Stimulated activated CD8-positive, alpha-beta memory T cell treated with anti-CD3 and anti-CD28 coated beads, Interleukin-12 subunit alpha, Interleukin-12 subunit beta, amount 100 ng/mL, for 1 hour (primary cell): ENCODE data around the gene DNAI4.
"Not testable (repeated sequence)": the region's sequence is repeated elsewhere in the genome, so short reads cannot be mapped to it uniquely, and the experiment has no call there.

Source experiments
- DNase-seq: peaks from one replicate; pipeline ENCODE4 v3.0.0-alpha.2; 2020; ENCODE audit warnings: low read depth

Gene DNAI4, protein sequence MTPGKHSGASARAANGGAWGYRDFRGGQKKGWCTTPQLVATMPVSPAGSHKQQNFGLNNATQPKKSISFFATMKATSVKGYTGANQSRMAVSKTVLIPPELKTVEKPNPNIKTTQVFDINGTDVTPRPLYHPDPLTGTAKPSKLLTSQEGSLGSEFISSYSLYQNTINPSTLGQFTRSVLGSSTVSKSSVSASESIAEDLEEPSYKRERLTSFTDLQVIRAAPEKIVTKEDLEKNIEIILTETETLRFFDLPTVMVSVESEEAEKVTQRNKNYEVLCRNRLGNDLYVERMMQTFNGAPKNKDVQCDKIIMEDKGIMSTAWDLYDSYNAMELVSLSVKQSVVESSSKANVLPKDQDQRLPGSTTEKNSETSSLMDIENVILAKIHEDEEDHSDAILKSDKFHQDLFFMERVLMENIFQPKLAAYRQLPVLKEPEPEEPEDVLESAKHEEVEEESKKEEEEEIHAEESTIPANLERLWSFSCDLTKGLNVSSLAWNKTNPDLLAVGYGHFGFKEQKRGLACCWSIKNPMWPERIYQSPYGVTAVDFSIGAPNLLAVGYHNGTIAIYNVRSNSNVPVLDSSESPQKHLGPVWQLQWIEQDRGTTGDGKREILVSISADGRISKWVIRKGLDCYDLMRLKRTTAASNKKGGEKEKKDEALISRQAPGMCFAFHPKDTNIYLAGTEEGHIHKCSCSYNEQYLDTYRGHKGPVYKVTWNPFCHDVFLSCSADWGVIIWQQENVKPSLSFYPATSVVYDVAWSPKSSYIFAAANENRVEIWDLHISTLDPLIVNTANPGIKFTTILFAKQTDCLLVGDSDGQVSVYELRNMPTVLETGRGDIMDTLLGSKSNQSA

GRCh38 chr1:66924756-66925557 lies at the start of gene DNAI4, which contains the start of gene MIER1:
Gene DNAI4, minus strand, starts transcription at chr1:66924856. Its CDS starts 25 bp downstream, at chr1:66924831.
Gene MIER1, plus strand, starts transcription at chr1:66924990. Its CDS starts 39 bp downstream, at chr1:66925029.
- DNase-seq = peak; percentile 92

- DNase-seq = no peak
Observed at GRCh38 chr1:66968574-66968973, 43.9 kb upstream of the DNAI4 start.

- not testable (repeated sequence) for DNase-seq
Observed at GRCh38 chr1:66966188-66966873, 41.7 kb upstream of the DNAI4 start.

GRCh38 chr1:66957938-66958337 lies 33.3 kb upstream of the DNAI4 start:
- DNase-seq = no peak

GRCh38 chr1:66954208-66954607 lies 29.6 kb upstream of the DNAI4 start:
- no peak for DNase-seq

DNA sequence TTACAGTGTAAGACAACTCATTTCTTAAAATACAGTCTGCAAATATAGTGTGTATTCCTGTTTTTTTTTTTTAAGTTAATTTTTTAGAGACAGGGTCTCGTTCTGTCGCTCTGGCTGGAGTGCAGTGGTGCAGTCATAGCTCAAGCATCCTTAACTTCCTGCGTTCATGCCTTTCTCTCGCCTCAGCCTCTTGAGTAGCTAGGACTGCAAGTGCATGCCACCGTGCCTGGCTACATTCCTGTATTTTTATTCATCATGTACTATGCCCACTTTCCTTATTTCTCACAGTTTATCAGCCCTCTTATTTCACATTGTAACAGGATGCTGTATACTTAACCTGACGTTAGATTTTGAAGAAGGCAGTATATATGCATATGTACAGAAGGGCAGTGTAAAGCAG lies 26.9 kb upstream of the DNAI4 start:
- DNase-seq = no peak

DNA sequence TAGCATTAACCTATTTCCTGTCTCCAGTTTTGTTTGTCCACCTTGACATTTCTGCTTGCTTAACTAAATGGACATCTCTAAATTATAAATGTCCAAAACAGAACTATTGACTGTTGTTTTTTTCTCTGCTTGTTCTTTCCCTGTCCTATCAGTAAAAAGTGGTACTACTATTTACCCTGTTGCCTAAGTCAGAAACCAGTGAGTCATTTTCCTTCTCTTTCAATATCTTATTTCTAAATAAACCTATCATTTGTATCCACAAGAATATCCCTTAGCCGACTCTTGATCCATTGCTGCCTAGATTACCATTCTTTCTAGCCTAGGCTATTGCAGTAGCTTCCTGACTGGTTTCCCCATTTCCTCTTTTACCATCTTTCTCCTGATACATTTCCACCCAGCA lies 22.6 kb upstream of the DNAI4 start:
- DNase-seq = no peak

GRCh38 chr1:66945316-66945715 lies 20.7 kb upstream of the DNAI4 start:
- DNase-seq = no peak

DNA sequence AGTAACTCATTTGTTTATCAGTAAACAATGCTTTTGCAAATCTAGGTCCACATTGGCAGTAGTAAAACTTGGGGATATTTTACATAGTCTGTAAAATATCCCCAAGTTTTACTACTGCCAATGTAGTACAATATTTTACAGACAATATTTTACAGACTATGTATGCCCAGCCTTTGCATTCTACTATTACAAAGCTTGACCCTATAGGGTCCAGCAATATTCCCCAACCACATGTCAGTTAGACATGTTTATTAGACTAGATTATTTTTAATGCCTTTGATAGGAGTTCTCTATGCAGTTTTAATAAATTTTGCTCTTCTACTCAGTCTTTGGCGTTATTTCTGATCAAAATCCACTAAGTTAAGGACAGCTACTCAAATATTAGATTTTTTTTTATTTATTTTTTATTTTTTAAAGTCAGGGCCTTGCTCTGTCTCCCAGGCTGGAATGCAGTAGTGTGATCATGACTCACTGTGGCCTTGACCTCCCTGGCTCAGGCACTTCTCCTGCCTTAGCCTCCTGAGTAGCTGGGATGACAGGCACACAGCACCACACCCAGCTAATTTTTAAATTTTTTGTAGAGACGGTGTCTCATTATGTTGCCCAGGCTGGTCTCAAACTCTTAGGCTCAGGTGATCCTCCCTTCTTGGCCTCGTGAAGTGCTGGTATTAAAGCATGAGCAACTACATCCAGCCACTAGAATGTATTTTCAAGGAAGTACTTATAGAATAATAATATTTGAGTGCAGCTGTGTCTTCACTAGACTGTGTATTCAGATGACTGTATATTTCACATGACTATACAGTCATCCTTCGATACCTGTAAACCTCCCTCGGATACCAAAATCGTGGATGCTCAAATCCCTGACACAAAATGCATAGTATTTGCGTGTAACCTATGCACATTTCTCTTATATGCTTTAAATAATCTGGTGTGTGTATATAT lies 19.9 kb upstream of the DNAI4 start:
- DNase-seq = no peak

GRCh38 chr1:66943361-66943969 lies 18.8 kb upstream of the DNAI4 start:
- DNase-seq = no peak

DNA sequence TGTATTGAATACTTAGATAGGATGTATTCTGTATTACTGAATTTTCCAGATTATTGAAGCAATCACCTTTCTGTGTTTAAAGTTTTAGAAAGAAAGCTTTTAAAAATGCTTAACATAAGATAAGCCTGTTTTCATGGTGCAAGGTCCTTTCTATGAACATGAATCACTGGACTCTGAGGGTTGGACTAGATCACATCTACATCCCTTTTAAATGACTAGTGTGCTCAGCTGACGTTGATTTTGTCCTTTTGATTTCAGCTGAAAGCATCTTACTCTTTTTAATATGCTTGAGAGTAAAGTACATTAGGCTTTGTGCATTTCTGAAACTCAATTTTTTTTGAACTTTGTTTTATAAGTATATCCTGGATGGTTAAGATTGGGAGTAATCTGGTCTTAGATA lies 16.3 kb upstream of the DNAI4 start:
- no peak for DNase-seq

- DNase-seq = no peak
Observed at GRCh38 chr1:66938613-66939012, 14.0 kb upstream of the DNAI4 start.

DNA sequence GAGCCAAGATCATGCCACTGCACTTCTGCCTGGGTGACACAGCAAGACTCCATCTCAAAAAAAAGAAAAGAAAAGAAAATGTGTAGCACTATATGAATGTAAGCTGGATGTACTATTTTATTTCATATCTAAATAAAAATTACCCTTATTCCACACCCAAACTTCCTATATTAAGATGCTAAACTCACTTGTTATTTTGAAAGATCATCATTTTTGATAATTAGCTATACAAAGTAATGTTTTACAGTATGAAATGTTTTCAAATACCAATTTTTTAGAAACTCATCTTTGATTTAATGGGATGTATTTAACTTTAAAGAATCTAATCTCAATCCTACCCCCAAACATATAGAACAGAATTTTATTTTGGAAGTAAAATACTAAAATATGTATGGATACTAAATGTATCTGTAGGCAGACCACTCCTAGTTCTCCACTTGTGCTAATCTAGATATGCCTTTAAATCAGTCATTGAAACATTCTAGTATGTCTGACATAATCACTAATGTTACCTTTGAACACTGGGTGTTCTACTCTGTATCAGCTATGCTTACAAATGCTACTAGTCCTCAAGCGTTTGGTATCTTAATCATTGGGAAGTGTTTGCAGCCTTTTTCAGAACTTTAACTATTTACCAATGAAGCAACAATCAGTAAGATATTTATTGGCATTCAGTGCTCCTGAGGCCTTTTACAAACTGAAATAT lies 13.0 kb upstream of the DNAI4 start:
- no peak for DNase-seq

DNA sequence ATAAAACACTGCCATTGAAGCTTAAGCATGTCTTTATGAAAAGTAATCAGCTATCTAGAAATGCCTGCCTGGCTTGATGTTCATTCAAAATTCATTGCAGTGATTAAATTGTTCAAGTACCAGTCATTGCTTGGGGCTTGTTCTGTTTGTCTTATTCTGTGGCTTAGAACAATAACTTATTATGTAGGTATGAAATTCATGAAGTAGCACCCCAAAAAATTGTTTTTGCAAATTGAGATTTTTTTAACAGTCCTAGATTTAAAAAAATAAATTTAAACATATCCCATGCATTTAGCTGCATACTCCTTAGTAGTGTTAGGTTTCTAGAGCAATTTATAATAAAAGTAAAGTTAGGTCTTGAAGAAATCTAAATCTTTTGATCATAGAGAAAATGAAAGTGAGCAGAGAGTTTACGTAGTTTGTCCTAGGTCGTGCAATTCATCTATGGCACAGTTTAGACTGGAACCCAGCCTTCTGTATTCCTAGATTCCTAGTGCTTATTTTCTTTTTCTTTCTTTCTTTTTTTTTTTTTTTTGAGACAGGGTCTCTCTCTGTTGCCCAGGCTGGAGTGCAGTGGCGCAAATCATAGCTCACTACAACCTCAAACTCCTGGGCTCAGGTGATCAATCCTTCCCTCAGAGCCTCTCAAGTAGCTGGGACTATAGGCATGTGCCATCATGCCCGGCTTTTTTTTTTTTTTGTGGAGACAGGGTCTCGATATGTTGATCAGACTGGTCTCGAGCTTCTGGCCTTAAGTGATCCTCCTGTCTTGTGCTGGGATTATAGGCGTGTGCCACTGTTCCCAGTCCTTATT lies 9.4 kb upstream of the DNAI4 start:
- no peak for DNase-seq

DNA sequence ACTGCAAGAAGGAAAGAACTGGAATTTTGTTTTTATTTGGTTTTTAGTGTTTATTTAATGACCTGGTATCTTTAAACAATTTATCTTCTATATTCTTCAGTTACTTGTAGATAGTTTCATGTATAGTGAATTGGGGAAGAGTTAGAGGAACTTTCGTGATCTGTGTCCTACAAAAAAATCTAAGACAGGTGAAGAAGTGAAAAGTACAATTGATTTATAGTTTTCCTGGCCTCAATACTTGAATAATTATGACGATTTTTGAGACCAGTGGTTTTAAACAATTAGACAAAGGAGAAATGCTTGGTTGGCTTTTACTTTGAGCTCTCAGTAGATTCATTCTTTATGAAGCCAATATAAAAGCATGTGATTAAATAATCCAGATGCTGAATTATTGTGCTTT lies 7.6 kb upstream of the DNAI4 start:
- DNase-seq = no peak

DNA sequence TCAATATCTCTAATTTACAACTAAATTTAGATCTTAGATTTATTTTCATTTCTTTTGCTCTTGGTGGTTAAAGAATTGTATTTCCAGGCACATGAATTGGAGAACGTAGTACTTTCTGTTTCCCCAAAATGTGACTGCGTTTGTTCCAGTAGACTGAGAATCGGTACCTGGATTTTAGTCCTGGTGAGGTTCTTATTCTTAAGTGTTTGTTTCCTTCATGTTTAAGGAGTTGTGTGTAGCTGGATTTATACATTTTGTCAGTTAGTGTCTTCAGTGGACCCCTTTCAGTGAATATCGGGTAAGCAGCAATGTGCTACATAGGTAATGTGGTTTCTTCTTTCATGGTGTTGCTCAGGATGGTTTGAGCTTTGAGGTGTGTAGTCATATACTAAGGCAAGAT lies 6.9 kb upstream of the DNAI4 start:
- no peak for DNase-seq

DNA sequence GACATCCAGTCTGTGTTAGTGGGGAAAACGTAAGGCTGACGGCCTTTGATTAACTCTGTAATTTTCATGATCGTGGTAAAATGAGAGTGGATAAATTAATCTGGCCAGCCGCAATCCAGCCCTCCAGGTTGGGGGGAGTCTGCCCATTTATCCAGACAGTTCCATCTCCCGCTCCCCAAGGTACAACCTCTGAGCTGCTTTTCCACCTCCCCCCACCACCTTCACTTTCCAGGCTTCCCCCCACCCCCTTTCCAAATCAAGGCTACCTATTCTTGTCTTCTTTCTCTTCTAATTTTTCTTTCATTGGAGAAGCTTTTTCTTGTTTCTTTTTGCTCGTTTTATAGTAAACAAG lies 6.1 kb upstream of the DNAI4 start:
- DNase-seq = no peak

DNA sequence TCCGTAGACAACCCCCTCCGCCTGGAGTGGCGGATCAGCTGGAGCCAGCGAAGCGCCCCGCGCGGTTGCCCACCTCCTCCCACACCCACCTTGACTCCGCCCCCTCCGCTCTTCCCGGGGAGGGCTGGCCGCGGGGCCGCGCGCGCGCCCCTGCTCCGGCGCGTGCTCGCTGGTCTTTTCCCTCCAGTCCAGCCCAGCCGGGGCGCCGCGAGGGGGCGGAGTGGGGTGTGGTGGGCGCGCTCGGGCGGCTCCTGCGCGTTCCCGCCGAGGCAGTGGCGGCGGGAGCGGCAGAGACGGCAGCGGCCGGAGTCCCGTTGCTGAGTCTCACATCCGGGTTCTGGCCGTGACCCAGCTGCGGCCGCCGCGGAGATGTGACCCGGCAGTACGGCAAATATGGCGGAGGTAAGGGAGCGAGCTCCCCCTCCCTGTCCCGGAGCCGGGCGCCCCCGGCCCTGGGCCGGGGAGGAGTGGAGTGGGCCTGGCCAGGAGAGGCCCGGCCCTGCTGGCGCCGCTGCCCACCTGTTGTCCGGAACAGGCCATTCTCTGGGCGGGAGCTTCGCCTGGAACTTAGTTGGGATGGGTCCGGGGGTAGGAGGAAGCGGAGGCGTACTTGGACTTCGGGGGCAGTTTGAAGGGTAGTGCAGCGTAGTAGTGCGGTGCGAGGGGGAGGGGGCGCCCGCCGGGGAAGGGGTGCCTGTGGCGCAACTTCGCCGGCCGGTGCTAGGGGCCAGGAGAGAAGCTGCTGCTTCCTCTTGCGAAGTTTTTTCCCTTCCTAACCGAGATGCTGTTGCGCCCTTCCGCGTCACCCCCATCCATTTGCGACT lies 5.6 kb upstream of the DNAI4 start:
- peak; percentile 90 for DNase-seq
